Rectal smooth muscle tissue (tissue), 1 donor: ENCODE results near the gene PIK3AP1.

Source experiments
- H3K27ac ChIP-seq: one replicate; pipeline ENCODE4 v1.7.0; 2013; ENCODE audit warnings: low read depth, low read length, inconsistent platforms
- H3K27me3 ChIP-seq: one replicate; pipeline ENCODE4 v1.7.0; 2013; ENCODE audit warnings: low read length; ENCODE audit not compliant: control insufficient read depth, insufficient read depth
- H3K36me3 ChIP-seq: one replicate; pipeline ENCODE4 v1.7.0; 2013; ENCODE audit warnings: low read length; ENCODE audit not compliant: control insufficient read depth, insufficient read depth
- H3K4me1 ChIP-seq: one replicate; pipeline ENCODE4 v1.7.0; 2013; ENCODE audit warnings: low read length; ENCODE audit not compliant: control insufficient read depth, insufficient read depth
- H3K4me3 ChIP-seq: one replicate; pipeline ENCODE4 v1.7.0; 2013; ENCODE audit warnings: low read length
- H3K9ac ChIP-seq: one replicate; pipeline ENCODE4 v1.7.0; 2013; ENCODE audit warnings: low read length

Gene PIK3AP1

GRCh38 chr10:96673318-96674099 is 46.8 kb downstream of the PIK3AP1 start:
- Histone ChIP-seq H3K27ac (peak overlapping the region; percentile 25), H3K9ac (no peak overlapping the region), H3K4me3 (no peak overlapping the region), H3K36me3 (no peaks in the 10 kb centered on the region), H3K4me1 (no peaks in the 10 kb centered on the region), H3K27me3 (no peaks in the 10 kb centered on the region)

GRCh38 chr10:96672481-96673175 is 47.7 kb downstream of the PIK3AP1 start:
- Histone ChIP-seq H3K27me3 (no peaks in the 10 kb centered on the region), H3K4me1 (no peaks in the 10 kb centered on the region), H3K36me3 (no peaks in the 10 kb centered on the region), H3K9ac (no peak overlapping the region), H3K4me3 (no peak overlapping the region), H3K27ac (no peak overlapping the region)

GRCh38 chr10:96671211-96671890 is 49.0 kb downstream of the PIK3AP1 start:
- Histone ChIP-seq H3K4me1 (no peaks in the 10 kb centered on the region), H3K4me3 (no peak overlapping the region), H3K9ac (no peak overlapping the region), H3K27me3 (no peaks in the 10 kb centered on the region), H3K36me3 (no peaks in the 10 kb centered on the region), H3K27ac (no peak overlapping the region)

- Histone ChIP-seq H3K4me1 (no peaks in the 10 kb centered on the region), H3K27me3 (no peaks in the 10 kb centered on the region), H3K36me3 (no peaks in the 10 kb centered on the region), H3K27ac (no peak overlapping the region), H3K9ac (no peak overlapping the region), H3K4me3 (no peak overlapping the region)
Measured at GRCh38 chr10:96670786-96671185, 49.5 kb downstream of the PIK3AP1 start.

GRCh38 chr10:96667401-96667800 is 52.9 kb downstream of the PIK3AP1 start:
- Histone ChIP-seq H3K4me3 (no peak overlapping the region), H3K27ac (no peak overlapping the region), H3K9ac (no peak overlapping the region), H3K27me3 (no peaks in the 10 kb centered on the region), H3K36me3 (no peaks in the 10 kb centered on the region), H3K4me1 (no peaks in the 10 kb centered on the region)

GRCh38 chr10:96666741-96667140 is 53.6 kb downstream of the PIK3AP1 start:
- Histone ChIP-seq H3K27ac (no peak overlapping the region), H3K4me1 (no peaks in the 10 kb centered on the region)

GRCh38 chr10:96665306-96665705 is 55.0 kb downstream of the PIK3AP1 start:
- Histone ChIP-seq H3K27ac (no peak overlapping the region), H3K36me3 (no peaks in the 10 kb centered on the region)

More at GRCh38 chr10:96666741-96667140, 53.6 kb downstream of the PIK3AP1 start:
- no peaks in the 10 kb centered on the region for H3K27me3 ChIP-seq
- H3K9ac ChIP-seq: no peak overlapping the region
- no peaks in the 10 kb centered on the region for H3K36me3 ChIP-seq
- peak overlapping the region; percentile 20 for H3K4me3 ChIP-seq

GRCh38 chr10:96664563-96664962 is 55.8 kb downstream of the PIK3AP1 start:
- no peak overlapping the region for H3K4me3 ChIP-seq
- H3K36me3 ChIP-seq: no peaks in the 10 kb centered on the region
- H3K4me1 ChIP-seq: no peaks in the 10 kb centered on the region
- H3K27me3 ChIP-seq: no peaks in the 10 kb centered on the region
- no peak overlapping the region for H3K27ac ChIP-seq
- no peak overlapping the region for H3K9ac ChIP-seq

More at GRCh38 chr10:96665306-96665705, 55.0 kb downstream of the PIK3AP1 start:
- no peak overlapping the region for H3K4me3 ChIP-seq
- no peaks in the 10 kb centered on the region for H3K27me3 ChIP-seq
- no peak overlapping the region for H3K9ac ChIP-seq
- no peaks in the 10 kb centered on the region for H3K4me1 ChIP-seq

GRCh38 chr10:96663797-96664196 is 56.5 kb downstream of the PIK3AP1 start:
- H3K27ac ChIP-seq: no peak overlapping the region
- H3K9ac ChIP-seq: no peak overlapping the region
- H3K4me1 ChIP-seq: no peaks in the 10 kb centered on the region
- H3K4me3 ChIP-seq: no peak overlapping the region
- no peaks in the 10 kb centered on the region for H3K36me3 ChIP-seq
- no peaks in the 10 kb centered on the region for H3K27me3 ChIP-seq

GRCh38 chr10:96661632-96662031 is 58.7 kb downstream of the PIK3AP1 start:
- no peak overlapping the region for H3K4me3 ChIP-seq
- no peak overlapping the region for H3K27ac ChIP-seq
- H3K27me3 ChIP-seq: no peaks in the 10 kb centered on the region
- no peaks in the 10 kb centered on the region for H3K36me3 ChIP-seq
- no peak overlapping the region for H3K9ac ChIP-seq
- no peaks in the 10 kb centered on the region for H3K4me1 ChIP-seq

GRCh38 chr10:96660297-96660696 is 60.0 kb downstream of the PIK3AP1 start:
- no peak overlapping the region for H3K4me3 ChIP-seq
- no peaks in the 10 kb centered on the region for H3K27me3 ChIP-seq
- H3K4me1 ChIP-seq: no peaks in the 10 kb centered on the region
- H3K9ac ChIP-seq: no peak overlapping the region
- no peaks in the 10 kb centered on the region for H3K36me3 ChIP-seq
- no peak overlapping the region for H3K27ac ChIP-seq

GRCh38 chr10:96658844-96659243 is 61.5 kb downstream of the PIK3AP1 start:
- no peak overlapping the region for H3K27ac ChIP-seq
- H3K36me3 ChIP-seq: no peaks in the 10 kb centered on the region
- no peak overlapping the region for H3K9ac ChIP-seq
- no peaks in the 10 kb centered on the region for H3K27me3 ChIP-seq
- no peak overlapping the region for H3K4me3 ChIP-seq
- no peaks in the 10 kb centered on the region for H3K4me1 ChIP-seq
